Karpas-422 (cell line): Measurements from ENCODE around the gene ATP1A3. TPM values are rescaled to one million over a fixed set of nuclear protein-coding genes. Genes with fewer than 3 reads are reported as not detected.

ENCODE experiments used
- DNase-seq: peaks from one replicate; pipeline ENCODE4 v3.0.0-alpha.2; 2015
- H2AFZ ChIP-seq: fragments of 200-600 bp; sonication (generic); 2 replicates; pipeline ENCODE4 v1.6.1; 2014; ENCODE audit warnings: antibody characterized with exemption, low read length, mixed read lengths
- H3K27ac ChIP-seq: fragments of 200-600 bp; sonication (generic); 2 replicates; pipeline ENCODE4 v1.5.1; 2014; ENCODE audit warnings: mild to moderate bottlenecking, low read length, moderate library complexity
- H3K27me3 ChIP-seq: fragments of 200-600 bp; sonication (generic); 2 replicates; pipeline ENCODE4 v1.6.1; 2014; ENCODE audit warnings: low read length, mixed read lengths
- H3K36me3 ChIP-seq: fragments of 200-600 bp; sonication (generic); 2 replicates; pipeline ENCODE4 v1.6.1; 2014; ENCODE audit warnings: low read length, mixed read lengths; ENCODE audit not compliant: insufficient read depth
- H3K4me1 ChIP-seq: fragments of 200-600 bp; sonication (generic); 2 replicates; pipeline ENCODE4 v1.6.1; 2014; ENCODE audit warnings: mild to moderate bottlenecking, low read length, mixed read lengths
- H3K4me2 ChIP-seq: fragments of 200-600 bp; sonication (generic); 2 replicates; pipeline ENCODE4 v1.6.1; 2014; ENCODE audit warnings: low read length, low read depth, mild to moderate bottlenecking; ENCODE audit not compliant: poor library complexity, severe bottlenecking
- H3K4me3 ChIP-seq: fragments of 200-600 bp; sonication (generic); 2 replicates; pipeline ENCODE4 v1.5.1; 2014; ENCODE audit warnings: mild to moderate bottlenecking, antibody characterized with exemption, low read length, mixed read lengths
- H3K79me2 ChIP-seq: fragments of 200-600 bp; sonication (generic); 2 replicates; pipeline ENCODE4 v1.6.1; 2014; ENCODE audit warnings: mild to moderate bottlenecking, low read length, mixed read lengths
- H3K9ac ChIP-seq: fragments of 200-600 bp; sonication (generic); 2 replicates; pipeline ENCODE4 v1.6.0; 2014; ENCODE audit warnings: low read length
- H3K9me2 ChIP-seq: fragments of 200-600 bp; sonication (generic), shearing (Covaris generic); replicated peaks from 2 replicates; pipeline ENCODE4 v1.6.0; 2014; ENCODE audit warnings: mild to moderate bottlenecking, low read length, moderate library complexity; ENCODE audit not compliant: insufficient read depth
- H3K9me3 ChIP-seq: fragments of 300-700, 200-600 bp; sonication (generic); 2 replicates; pipeline ENCODE4 v1.6.1; 2014; ENCODE audit warnings: low read length, mixed read lengths
- H4K20me1 ChIP-seq: fragments of 200-600 bp; sonication (generic); 2 replicates; pipeline ENCODE4 v1.6.1; 2014; ENCODE audit warnings: mild to moderate bottlenecking, antibody characterized with exemption, low read length, low read depth; ENCODE audit not compliant: insufficient read depth
- total RNA-seq: library from RNA; depleted of rRNA; stranded (reverse); fragments of >200 nt; shearing (Covaris generic); gene quantifications from 2 replicates; pipeline ENCODE4 v1.2.3, GENCODE V29; 2014; ENCODE audit warnings: low replicate concordance

The ATP1A3 gene
- total RNA-seq, 1 experiment from 2014 or later, result 26.6 TPM

DNA sequence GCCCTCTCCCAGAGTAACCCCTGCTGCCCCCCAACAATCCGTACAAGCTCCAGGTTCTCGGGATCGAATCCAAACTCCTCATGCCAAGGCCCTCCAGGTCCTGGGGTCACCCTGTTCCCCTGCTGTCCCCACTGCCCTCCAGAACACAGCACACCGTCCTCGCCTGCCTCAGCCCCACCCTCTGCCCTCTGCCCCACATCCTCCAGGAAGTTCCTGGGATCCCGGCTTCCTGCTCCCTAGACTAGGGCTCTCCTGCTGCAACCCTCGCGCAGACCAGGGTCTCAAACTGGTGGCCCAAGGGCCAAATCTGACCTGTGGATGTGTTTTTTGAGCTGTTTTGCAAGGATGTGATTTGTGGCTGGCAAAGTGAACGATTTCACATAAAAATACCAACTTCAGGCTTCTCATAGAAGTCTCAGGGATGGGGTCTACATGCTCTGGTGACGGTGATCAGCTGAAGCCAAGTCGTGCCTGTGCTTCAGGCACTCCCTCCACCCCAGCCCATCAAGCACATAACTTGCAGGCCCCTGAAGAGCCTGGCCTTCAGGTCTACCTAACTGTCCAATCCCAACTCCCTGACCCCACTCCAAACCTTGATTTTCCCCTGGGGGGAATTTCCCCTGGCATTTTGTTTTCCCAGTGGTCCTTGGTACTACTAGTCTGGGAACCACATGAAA is 36.7 kb downstream of the ATP1A3 start:
- Histone ChIP-seq H3K4me2 (peak overlapping the region; percentile 96), H3K27me3 (no peaks in the 10 kb centered on the region), H2AFZ (no peak overlapping the region), H3K9me2 (no peaks in the 10 kb centered on the region), H3K9ac (peak overlapping the region; percentile 95; the same call in 1 of the 2 replicates), H3K36me3 (no peaks in the 10 kb centered on the region; the same call in 1 of the 2 replicates), H3K4me1 (peaks cover 16% of the 10 kb centered on the region), H3K79me2 (peaks cover 5% of the 10 kb centered on the region; the same call in 1 of the 2 replicates), H3K9me3 (no peaks in the 10 kb centered on the region), H4K20me1 (no peaks in the 10 kb centered on the region), H3K27ac (no peak overlapping the region), H3K4me3 (peak overlapping the region; percentile 92; the same call in 1 of the 2 replicates)
- no peak for DNase-seq

DNA sequence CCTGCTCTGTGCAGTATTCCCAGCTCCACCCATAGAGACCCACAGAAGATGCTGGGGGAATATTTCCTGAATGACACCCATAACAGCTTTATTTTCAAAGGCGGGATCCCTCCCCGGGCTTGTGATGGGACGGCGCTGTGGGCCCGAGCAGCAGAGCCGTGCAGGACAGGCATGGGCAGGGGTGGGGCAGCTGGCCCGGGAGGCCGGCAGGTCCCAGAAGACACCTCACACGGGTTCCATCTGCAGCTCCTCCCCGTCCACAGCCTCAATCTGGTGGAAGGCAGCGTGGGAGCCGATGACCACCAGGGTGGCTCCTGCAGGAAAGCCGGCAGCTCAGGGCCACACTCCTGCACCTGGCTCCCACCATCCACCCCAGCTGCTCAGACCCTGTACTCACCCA is 37.4 kb downstream of the ATP1A3 start:
- Histone ChIP-seq H2AFZ (no peak overlapping the region), H3K4me1 (peaks cover 16% of the 10 kb centered on the region), H3K9ac (no peak overlapping the region), H3K27ac (no peak overlapping the region), H3K27me3 (no peaks in the 10 kb centered on the region), H3K4me2 (no peak overlapping the region), H3K9me2 (no peaks in the 10 kb centered on the region), H3K36me3 (no peaks in the 10 kb centered on the region; the same call in 1 of the 2 replicates), H3K79me2 (peaks cover 5% of the 10 kb centered on the region; the same call in 1 of the 2 replicates), H3K9me3 (no peaks in the 10 kb centered on the region), H3K4me3 (no peak overlapping the region), H4K20me1 (no peaks in the 10 kb centered on the region)
- no peak for DNase-seq

DNA sequence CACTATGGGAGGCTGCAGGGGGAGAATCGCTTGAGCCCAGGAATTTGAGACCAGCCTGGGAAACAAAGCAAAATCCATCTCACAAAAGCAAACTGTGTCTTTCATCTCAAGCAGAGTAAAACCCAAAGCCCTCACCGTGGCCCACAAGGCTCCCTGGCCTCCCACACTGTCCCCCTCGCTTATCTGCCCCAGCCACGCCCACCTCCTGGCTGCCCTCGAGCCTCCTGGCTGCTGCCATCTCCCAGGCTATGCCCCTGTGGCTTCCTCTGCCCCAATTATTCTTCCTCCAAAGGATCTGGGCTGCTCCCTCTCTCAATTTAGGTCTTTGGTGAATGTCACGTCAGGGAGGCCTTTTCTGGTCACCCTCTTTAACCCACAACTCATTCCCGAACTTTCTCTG is 38.5 kb downstream of the ATP1A3 start:
- H3K9ac ChIP-seq, result no peak overlapping the region
- H3K79me2 ChIP-seq, result peaks cover 5% of the 10 kb centered on the region; the same call in 1 of the 2 replicates
- H3K4me2 ChIP-seq, result no peak overlapping the region
- peaks cover 20% of the 10 kb centered on the region for H3K4me1 ChIP-seq
- no peaks in the 10 kb centered on the region for H3K9me3 ChIP-seq
- H4K20me1 ChIP-seq, result no peaks in the 10 kb centered on the region
- no peaks in the 10 kb centered on the region for H3K27me3 ChIP-seq
- no peak for DNase-seq
- no peaks in the 10 kb centered on the region for H3K9me2 ChIP-seq
- H3K36me3 ChIP-seq, result no peaks in the 10 kb centered on the region; the same call in 1 of the 2 replicates
- H3K4me3 ChIP-seq, result no peak overlapping the region
- no peak overlapping the region for H2AFZ ChIP-seq
- no peak overlapping the region for H3K27ac ChIP-seq

DNA sequence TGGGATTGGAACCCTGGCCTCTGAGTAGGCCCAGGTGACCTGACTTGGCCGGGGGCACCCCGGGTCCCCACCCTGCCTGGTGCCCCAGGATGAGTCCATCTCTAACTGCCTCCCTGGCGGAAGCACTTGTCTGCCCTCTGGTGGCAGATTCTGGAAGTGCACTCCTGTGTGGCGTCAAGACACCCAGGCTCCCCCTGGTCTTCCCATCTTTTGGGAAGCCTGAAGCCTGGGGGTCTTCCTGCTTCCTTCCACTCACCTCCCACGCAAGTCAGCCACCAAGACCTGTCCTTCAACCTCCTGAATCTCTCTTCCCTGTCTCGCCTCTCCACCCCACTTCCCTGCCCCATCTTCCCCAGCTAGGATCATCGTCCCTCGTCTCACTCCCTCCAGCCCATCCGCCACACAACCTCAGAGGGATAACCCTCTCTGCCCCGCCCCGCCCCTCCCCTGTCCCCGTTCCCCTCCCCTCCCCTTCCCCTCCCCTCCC is 42.3 kb downstream of the ATP1A3 start:
- Histone ChIP-seq H3K4me3 (no peak overlapping the region), H3K4me2 (peak overlapping the region; percentile 3), H3K27ac (no peak overlapping the region), H3K27me3 (no peaks in the 10 kb centered on the region), H3K9me2 (no peaks in the 10 kb centered on the region), H2AFZ (no peak overlapping the region), H3K9ac (0 out of 2 replicates have a peak overlapping the region, but pooled peaks have one; percentile 17), H3K9me3 (no peaks in the 10 kb centered on the region), H3K36me3 (no peaks in the 10 kb centered on the region; the same call in 1 of the 2 replicates), H3K79me2 (no peaks in the 10 kb centered on the region), H4K20me1 (no peaks in the 10 kb centered on the region), H3K4me1 (peaks cover 22% of the 10 kb centered on the region)
- peak; percentile 96 for DNase-seq

DNA sequence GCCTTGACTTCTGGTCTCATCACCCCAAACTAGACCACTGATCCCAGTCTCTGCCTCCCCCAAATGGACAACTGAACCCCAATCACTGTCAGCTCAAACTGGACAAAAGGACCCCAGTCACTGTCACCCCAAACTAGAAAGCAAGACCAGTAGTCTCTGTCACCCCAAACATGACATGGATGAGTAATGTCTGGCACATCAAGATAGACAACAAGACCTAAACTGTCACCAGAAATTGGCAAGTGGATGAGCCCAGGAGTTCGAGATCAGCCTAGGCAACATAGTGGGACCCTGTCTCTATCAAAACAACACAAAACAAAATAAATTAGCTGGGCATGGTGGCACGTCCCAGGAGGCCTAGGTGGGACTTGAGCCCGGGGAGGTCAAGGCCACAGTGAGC is 46.9 kb downstream of the ATP1A3 start:
- H2AFZ ChIP-seq, result no peak overlapping the region
- no peak overlapping the region for H3K4me3 ChIP-seq
- no peaks in the 10 kb centered on the region for H3K9me3 ChIP-seq
- no peak overlapping the region for H3K4me2 ChIP-seq
- no peaks in the 10 kb centered on the region for H3K79me2 ChIP-seq
- no peaks in the 10 kb centered on the region for H3K36me3 ChIP-seq
- peak overlapping the region; percentile 98 for H3K27ac ChIP-seq
- no peaks in the 10 kb centered on the region for H3K27me3 ChIP-seq
- no peaks in the 10 kb centered on the region for H3K9me2 ChIP-seq
- no peak for DNase-seq
- peaks cover 62% of the 10 kb centered on the region for H3K4me1 ChIP-seq
- H3K9ac ChIP-seq, result peak overlapping the region; percentile 50
- H4K20me1 ChIP-seq, result no peaks in the 10 kb centered on the region

DNA sequence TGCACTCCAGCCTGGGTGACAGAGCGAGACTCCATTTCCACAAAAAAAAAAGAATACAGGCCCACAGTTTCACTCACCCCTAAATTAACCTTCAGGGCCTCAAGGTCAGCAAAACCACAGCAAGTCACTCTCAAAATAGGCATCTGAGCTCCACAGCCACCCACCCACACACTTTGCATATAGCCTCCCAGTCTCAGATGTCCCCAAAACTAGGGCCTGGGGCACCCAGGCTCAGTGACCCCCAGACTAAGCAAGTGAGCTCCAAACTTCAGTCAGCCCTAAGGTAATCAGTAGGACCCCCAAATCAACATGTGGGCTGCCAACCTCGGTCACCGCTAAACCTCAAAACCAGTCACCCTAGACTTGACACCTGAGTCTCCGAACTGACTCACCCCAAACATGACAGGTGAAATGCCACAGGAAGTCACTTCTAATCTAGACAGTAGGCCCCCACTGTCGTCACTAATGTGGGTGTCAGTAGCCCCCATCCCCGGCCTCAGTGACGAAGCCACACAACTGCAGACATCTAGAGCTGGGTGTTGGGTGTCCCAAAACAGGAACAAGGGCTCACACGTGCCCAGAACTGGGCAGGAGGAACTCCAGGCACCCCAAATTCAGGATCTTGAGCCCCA is 48.8 kb downstream of the ATP1A3 start:
- no peaks in the 10 kb centered on the region for H3K36me3 ChIP-seq
- H3K9me2 ChIP-seq, result no peaks in the 10 kb centered on the region
- H3K4me1 ChIP-seq, result peaks cover 75% of the 10 kb centered on the region
- DNase-seq, result peak; percentile 97
- H3K27ac ChIP-seq, result peak overlapping the region; percentile 98
- no peaks in the 10 kb centered on the region for H3K27me3 ChIP-seq
- peak overlapping the region; percentile 73 for H3K9ac ChIP-seq
- no peaks in the 10 kb centered on the region for H3K79me2 ChIP-seq
- no peaks in the 10 kb centered on the region for H4K20me1 ChIP-seq
- no peak overlapping the region for H2AFZ ChIP-seq
- peak overlapping the region; percentile 40; the same call in 1 of the 2 replicates for H3K4me3 ChIP-seq
- H3K9me3 ChIP-seq, result no peaks in the 10 kb centered on the region
- H3K4me2 ChIP-seq, result peak overlapping the region; percentile 67

DNA sequence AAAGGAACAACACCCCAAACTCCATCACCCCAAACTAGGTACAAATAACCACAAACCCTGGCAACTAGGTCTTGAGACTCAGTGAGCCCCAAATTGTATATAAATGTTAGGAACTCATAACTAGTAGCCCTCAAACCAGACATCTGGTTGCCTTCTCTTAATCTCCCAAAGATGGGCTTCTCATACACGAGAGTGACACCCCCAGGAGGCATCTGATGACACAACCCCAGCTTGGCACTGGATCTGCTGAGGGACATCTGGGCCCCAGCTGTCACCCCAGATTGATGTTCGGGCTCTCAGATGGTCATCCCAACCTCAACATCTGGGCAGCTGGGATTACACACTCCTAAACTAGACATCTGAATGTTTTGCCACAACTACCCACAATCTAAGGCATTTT is 49.7 kb downstream of the ATP1A3 start:
- peaks cover 81% of the 10 kb centered on the region for H3K4me1 ChIP-seq

More for the DNA sequence above, 49.7 kb downstream of the ATP1A3 start:
- Histone ChIP-seq H3K9me3 (no peaks in the 10 kb centered on the region), H3K27ac (peak overlapping the region; percentile 98), H3K4me2 (peak overlapping the region; percentile 67), H2AFZ (no peak overlapping the region), H3K9me2 (no peaks in the 10 kb centered on the region), H3K79me2 (no peaks in the 10 kb centered on the region), H4K20me1 (no peaks in the 10 kb centered on the region), H3K27me3 (no peaks in the 10 kb centered on the region), H3K4me3 (peak overlapping the region; percentile 40), H3K36me3 (no peaks in the 10 kb centered on the region), H3K9ac (peak overlapping the region; percentile 73)
- peak; percentile 85 for DNase-seq
